ENCODE measurements around the gene GNAO1.

DNA sequence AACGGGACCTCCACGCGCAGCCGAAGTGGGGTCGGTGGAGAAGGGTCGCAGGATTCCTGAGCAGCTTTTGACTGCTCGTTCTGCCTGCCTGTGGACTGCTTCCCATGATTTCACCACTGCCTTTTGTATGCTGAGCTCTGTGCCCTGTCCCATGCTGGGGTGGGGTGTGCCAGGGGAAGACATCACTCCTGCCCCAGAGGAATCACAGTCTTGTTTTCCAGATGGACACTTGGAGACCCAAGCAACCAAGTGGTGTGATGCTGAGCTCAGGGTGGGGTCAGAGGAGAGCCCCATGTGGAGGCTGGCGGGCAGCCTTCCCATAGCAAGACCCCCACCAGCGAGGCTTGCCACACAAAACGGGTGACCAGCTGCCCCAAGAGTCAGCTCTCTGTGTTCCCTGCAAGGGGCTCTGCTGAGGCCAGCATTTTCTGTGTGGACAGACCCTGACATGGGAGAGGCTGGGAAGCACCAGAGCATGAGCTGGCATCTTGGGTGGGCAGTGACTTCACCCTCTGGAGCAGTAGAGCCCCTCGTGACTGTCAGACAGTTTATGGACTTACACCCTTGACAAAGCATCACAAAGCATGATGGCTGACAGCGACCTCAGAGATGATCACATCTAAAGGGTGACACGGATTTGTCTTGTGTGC is 111.9 kb downstream of the GNAO1 start:
- TF ChIP-seq CTCF (IDR thresholded peaks at IDR 0.05), result no peak
- TF ChIP-seq POLR2A (IDR thresholded peaks at IDR 0.05), result no peak
